A673 (cell line): ENCODE results near the gene HOXB9. TPM values are rescaled to one million over a fixed set of nuclear protein-coding genes. Genes with fewer than 3 reads are reported as not detected.
A peak's percentile ranks its signal among the peaks of the same experiment; 100 is the strongest.

Source experiments
- BruUV-seq: library from RNA; stranded (reverse); fragments of 400-500 nt; replicated peaks from 2 replicates; lab custom pipeline; 2021; lab: Mats Ljungman, UMichigan
- CTCF ChIA-PET: fragments of 300-600 bp; sonication (Branson Sonifier 250); formaldehyde crosslinking; loops from one replicate; lab custom pipeline; 2022; ENCODE audit warnings: antibody characterized with exemption; lab: Charles Lee
- POLR2A ChIA-PET: fragments of 300-600 bp; sonication (Branson Sonifier 250); formaldehyde crosslinking; loops from one replicate; lab custom pipeline; 2022; ENCODE audit warnings: antibody characterized with exemption; ENCODE audit not compliant: low non-redundant PET; lab: Charles Lee
- DNase-seq: peaks from one replicate; pipeline ENCODE4 v3.0.0-alpha.2; 2015; ENCODE audit warnings: low spot score
- H3K27ac ChIP-seq: fragments of 200-600 bp; sonication (generic); 2 replicates; pipeline ENCODE4 v1.5.1; 2016; ENCODE audit warnings: mixed run types, low read depth, mild to moderate bottlenecking, mixed read lengths, antibody characterized with exemption, low read length; ENCODE audit not compliant: poor library complexity, severe bottlenecking
- H3K27me3 ChIP-seq: fragments of 200-600 bp; sonication (generic); replicated peaks from 2 replicates; pipeline ENCODE4 v1.6.1; 2017; ENCODE audit warnings: mixed run types, low read depth, mild to moderate bottlenecking, mixed read lengths, antibody characterized with exemption, low read length; ENCODE audit not compliant: insufficient read depth, poor library complexity
- H3K36me3 ChIP-seq: fragments of 200-600 bp; sonication (generic); 2 replicates; pipeline ENCODE4 v1.6.1; 2016; ENCODE audit warnings: mixed run types, mild to moderate bottlenecking, mixed read lengths, antibody characterized with exemption, low read length; ENCODE audit not compliant: insufficient read depth, poor library complexity, severe bottlenecking
- H3K4me1 ChIP-seq: fragments of 200-600 bp; sonication (generic); 2 replicates; pipeline ENCODE4 v1.6.1; 2017; ENCODE audit warnings: mixed run types, mild to moderate bottlenecking, mixed read lengths, antibody characterized with exemption, low read length; ENCODE audit not compliant: insufficient read depth, poor library complexity, severe bottlenecking
- H3K4me3 ChIP-seq: fragments of 200-600 bp; sonication (generic); 2 replicates; pipeline ENCODE4 v1.5.1; 2016; ENCODE audit warnings: low read depth, mixed run types, mild to moderate bottlenecking, mixed read lengths, low read length; ENCODE audit not compliant: poor library complexity, severe bottlenecking
- H3K9me3 ChIP-seq: fragments of 200-600 bp; sonication (generic); 2 replicates; pipeline ENCODE4 v1.6.1; 2016; ENCODE audit warnings: mixed run types, low read depth, mild to moderate bottlenecking, mixed read lengths, antibody characterized with exemption, low read length; ENCODE audit not compliant: poor library complexity, severe bottlenecking
- EZH2 ChIP-seq: fragments of 200-600 bp; sonication (generic); IDR thresholded peaks from 2 replicates; pipeline ENCODE4 v1.6.1; 2017; ENCODE audit warnings: borderline replicate concordance, low read depth, mild to moderate bottlenecking, mixed read lengths, antibody characterized with exemption, low read length; ENCODE audit not compliant: poor library complexity, severe bottlenecking
- intact Hi-C: fragments of 100-400 bp; cut with micrococcal nuclease; formaldehyde crosslinking; loops from one replicate; pipeline ENCODE4 v1.10.0; 2022; ENCODE audit not compliant: unreplicated experiment
- total RNA-seq: library from RNA; stranded (reverse); gene quantifications from 2 replicates; pipeline ENCODE4 v1.2.3, GENCODE V29; 2021
- TF ChIP-seq, protein P1 (sequence below): fragments of 300-800, 200-600 bp; sonication (generic); conservative IDR thresholded peaks from 2 replicates; pipeline ENCODE4 v1.5.1; 2017; ENCODE audit warnings: low read depth, mild to moderate bottlenecking, antibody characterized with exemption, low read length, moderate library complexity, mixed read lengths

HOXB9 gene
- total RNA-seq, 1 experiment from 2014 or later = 8.2 TPM

DNA sequence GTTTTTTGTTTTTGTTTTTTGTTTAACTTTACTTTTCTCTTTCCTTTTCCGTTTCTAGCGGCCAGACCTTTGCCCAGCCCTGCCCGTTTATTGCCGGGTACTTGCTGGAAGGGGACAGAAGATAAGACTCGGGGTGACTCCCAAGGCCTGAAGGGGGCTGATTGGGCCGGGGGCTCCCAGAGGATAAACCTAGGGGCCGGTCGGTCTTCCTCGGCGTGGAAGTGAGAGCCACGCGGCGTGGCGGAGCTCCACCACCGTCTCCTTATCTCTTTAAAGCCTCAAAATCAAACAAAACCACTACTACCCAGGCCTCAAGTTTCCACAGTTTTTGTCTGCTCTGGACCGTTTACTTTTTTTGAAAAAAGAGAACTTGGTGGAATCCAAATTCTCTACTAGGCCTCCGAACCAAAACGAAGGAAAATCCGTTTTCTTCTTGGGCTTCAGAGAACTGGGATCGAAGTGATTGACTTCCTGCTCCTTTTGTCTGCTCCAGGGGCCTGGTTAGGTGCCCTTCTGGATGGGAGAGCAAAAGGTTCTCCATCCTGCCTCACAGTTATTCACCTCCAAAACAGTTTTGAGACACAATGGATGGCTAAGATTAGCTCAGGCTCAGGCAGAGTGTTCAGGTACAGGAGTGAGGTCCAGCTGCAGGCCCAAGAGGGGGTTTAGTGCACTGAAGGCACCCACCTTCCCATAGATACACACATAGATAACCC is 8.5 kb upstream of the HOXB9 start:
- Histone ChIP-seq H3K27ac (no peak overlapping the region), H3K4me1 (no peaks in the 10 kb centered on the region), H3K9me3 (no peaks in the 10 kb centered on the region), H3K36me3 (no peaks in the 10 kb centered on the region), H3K27me3 (no peaks in the 10 kb centered on the region), H3K4me3 (no peak overlapping the region)
- CTCF ChIA-PET = no interaction called here
- POLR2A ChIA-PET = no interaction called here
- BruUV-seq = no TSS peak
- DNase-seq = no peak
- TF ChIP-seq, protein P1, sequence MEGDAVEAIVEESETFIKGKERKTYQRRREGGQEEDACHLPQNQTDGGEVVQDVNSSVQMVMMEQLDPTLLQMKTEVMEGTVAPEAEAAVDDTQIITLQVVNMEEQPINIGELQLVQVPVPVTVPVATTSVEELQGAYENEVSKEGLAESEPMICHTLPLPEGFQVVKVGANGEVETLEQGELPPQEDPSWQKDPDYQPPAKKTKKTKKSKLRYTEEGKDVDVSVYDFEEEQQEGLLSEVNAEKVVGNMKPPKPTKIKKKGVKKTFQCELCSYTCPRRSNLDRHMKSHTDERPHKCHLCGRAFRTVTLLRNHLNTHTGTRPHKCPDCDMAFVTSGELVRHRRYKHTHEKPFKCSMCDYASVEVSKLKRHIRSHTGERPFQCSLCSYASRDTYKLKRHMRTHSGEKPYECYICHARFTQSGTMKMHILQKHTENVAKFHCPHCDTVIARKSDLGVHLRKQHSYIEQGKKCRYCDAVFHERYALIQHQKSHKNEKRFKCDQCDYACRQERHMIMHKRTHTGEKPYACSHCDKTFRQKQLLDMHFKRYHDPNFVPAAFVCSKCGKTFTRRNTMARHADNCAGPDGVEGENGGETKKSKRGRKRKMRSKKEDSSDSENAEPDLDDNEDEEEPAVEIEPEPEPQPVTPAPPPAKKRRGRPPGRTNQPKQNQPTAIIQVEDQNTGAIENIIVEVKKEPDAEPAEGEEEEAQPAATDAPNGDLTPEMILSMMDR = no peak
- no peak for TF ChIP-seq EZH2
- intact Hi-C loops = no loop called here

DNA sequence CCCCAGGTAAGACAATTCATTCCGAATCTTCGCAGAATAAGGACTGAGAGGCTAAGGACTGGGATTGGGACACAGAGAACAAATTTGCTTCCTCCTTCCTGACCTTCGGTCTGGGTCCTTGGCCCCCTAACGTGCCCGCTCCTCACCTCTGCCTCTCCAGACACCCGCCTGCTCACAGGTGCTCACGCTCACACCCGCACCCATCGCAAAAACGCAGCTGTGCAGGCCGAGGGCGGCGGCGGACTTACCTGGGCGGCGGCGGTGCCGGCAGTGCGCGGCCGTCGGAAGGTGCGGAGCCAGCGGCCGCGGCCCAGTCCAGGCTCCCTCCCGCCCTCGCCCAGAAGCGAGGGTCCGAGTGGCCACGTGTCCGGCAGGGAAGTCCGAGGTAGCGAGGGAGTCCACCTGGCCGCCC is 7.1 kb upstream of the HOXB9 start:
- no peak for TF ChIP-seq EZH2
- TF ChIP-seq, protein P1 = no peak
- intact Hi-C loops = no loop called here
- Histone ChIP-seq H3K4me3 (peak overlapping the region; percentile 1), H3K36me3 (no peaks in the 10 kb centered on the region), H3K4me1 (no peaks in the 10 kb centered on the region), H3K27me3 (no peaks in the 10 kb centered on the region), H3K9me3 (no peaks in the 10 kb centered on the region), H3K27ac (no peak overlapping the region)
- ChIA-PET CTCF (no interaction called here), POLR2A (no interaction called here)
- BruUV-seq = no TSS peak
- no peak for DNase-seq

DNA sequence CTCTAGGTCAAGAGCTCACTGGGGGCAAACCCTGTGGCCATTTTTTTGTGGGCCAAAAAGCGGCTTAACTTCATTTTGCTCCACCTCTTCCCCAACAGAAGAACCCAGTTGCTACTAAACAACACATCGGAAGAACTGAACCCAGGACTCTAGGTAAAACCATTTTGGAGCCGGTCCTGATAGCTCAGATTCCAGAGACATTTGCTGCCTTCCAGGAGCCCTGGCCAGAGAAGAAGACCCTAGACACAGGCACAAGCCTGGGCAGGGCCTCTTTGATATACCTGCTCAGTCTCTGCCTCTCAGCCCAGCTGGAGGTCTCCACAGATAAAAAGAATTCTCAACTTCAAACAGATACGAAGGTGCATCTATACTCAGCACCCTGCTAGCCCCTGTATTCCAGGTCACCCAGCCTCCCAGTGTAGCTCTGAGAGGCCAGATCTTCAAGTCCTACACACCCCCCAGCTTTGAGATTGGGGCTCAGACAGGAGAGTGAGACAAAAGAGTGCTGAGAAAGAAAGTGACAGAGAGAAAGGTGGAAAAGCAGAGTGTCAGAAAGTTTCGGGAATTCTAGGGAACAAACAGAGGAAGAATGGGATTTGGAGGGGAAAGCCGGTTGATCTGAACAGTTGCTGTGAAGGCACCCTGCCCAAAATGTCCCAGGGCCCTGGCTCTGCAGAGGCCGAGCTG is 6.6 kb upstream of the HOXB9 start:
- POLR2A ChIA-PET = no interaction called here
- CTCF ChIA-PET = no interaction called here
- H3K4me1 ChIP-seq = no peaks in the 10 kb centered on the region
- no TSS peak for BruUV-seq
- no peaks in the 10 kb centered on the region for H3K9me3 ChIP-seq
- DNase-seq = no peak
- no peak overlapping the region for H3K4me3 ChIP-seq
- H3K27me3 ChIP-seq = no peaks in the 10 kb centered on the region
- TF ChIP-seq, protein P1 = no peak
- TF ChIP-seq EZH2 = no peak
- intact Hi-C loops = no loop called here
- H3K27ac ChIP-seq = no peak overlapping the region
- H3K36me3 ChIP-seq = no peaks in the 10 kb centered on the region
